Ishikawa (cell line): Measurements from ENCODE around the gene RWDD1.

Experiments used
- CEBPB ChIP-seq: IDR thresholded peaks from 2 replicates; pipeline ENCODE4 v1.6.1; 2012
- NFIC ChIP-seq: IDR thresholded peaks from 2 replicates; pipeline ENCODE4 v1.6.1; 2012
- TAF1 ChIP-seq: IDR thresholded peaks from 2 replicates; pipeline ENCODE4 v1.6.1; 2012; ENCODE audit warnings: low read depth, mild to moderate bottlenecking
- YY1 ChIP-seq: IDR thresholded peaks from 2 replicates; pipeline ENCODE4 v1.6.1; 2012; ENCODE audit warnings: low read depth

GRCh38 chr6:116625872-116626271, 54.6 kb downstream of the RWDD1 start:
- TF ChIP-seq YY1 (no peak), NFIC (no peak), CEBPB (no peak), TAF1 (no peak)
